GM19025 (cell line): ENCODE data around the gene PLA2G12A.

ENCODE experiments used
- ATAC-seq: cut with Tn5 transposase; IDR thresholded peaks from one replicate; pipeline ENCODE4 v1.9.1; 2021; ENCODE audit warnings: mild to moderate bottlenecking, low read depth, moderate library complexity; ENCODE audit not compliant: unreplicated experiment

PLA2G12A gene

GRCh38 chr4:109729117-109729717 lies 653 bp downstream of the PLA2G12A start:
- ATAC-seq = no peak

GRCh38 chr4:109728385-109728784 lies 1.5 kb downstream of the PLA2G12A start:
- no peak for ATAC-seq

GRCh38 chr4:109723110-109723509 lies 6.8 kb downstream of the PLA2G12A start:
- no peak for ATAC-seq

- no peak for ATAC-seq
These were observed 7.5 kb downstream of the PLA2G12A start for GRCh38 chr4:109722357-109722756.

GRCh38 chr4:109721033-109721432 lies 8.8 kb downstream of the PLA2G12A start:
- no peak for ATAC-seq

- ATAC-seq = no peak
These were observed 10.3 kb downstream of the PLA2G12A start for GRCh38 chr4:109719604-109720003.

- ATAC-seq = no peak
These were observed 11.1 kb downstream of the PLA2G12A start for GRCh38 chr4:109718759-109719158.

- ATAC-seq = no peak
These were observed 16.4 kb downstream of the PLA2G12A start for GRCh38 chr4:109713500-109713899.

GRCh38 chr4:109708990-109709389 lies 20.9 kb downstream of the PLA2G12A start:
- ATAC-seq = peak; percentile 70

- ATAC-seq = no peak
These were observed 21.4 kb downstream of the PLA2G12A start for GRCh38 chr4:109708435-109708834.

- no peak for ATAC-seq
These were observed 26.1 kb downstream of the PLA2G12A start for GRCh38 chr4:109703664-109704361.

GRCh38 chr4:109702950-109703663 lies 26.8 kb downstream of the PLA2G12A start, which contains the start of gene CASP6:
Gene CASP6, minus strand, starts transcription at chr4:109703445. Its CDS starts 50 bp downstream, at chr4:109703395.
- ATAC-seq = peak; percentile 72

GRCh38 chr4:109701566-109702410 lies 28.1 kb downstream of the PLA2G12A start:
- no peak for ATAC-seq

GRCh38 chr4:109699553-109700225 lies 30.2 kb downstream of the PLA2G12A start:
- ATAC-seq = no peak

- ATAC-seq = no peak
These were observed 31.2 kb downstream of the PLA2G12A start for GRCh38 chr4:109698656-109699055.

- ATAC-seq = no peak
These were observed 38.4 kb downstream of the PLA2G12A start for GRCh38 chr4:109691411-109691920.

- peak; percentile 88 for ATAC-seq
These were observed 39.0 kb downstream of the PLA2G12A start for GRCh38 chr4:109690690-109691410.

GRCh38 chr4:109684727-109685126 lies 45.1 kb downstream of the PLA2G12A start:
- ATAC-seq = no peak

GRCh38 chr4:109683621-109684253 lies 46.1 kb downstream of the PLA2G12A start:
- ATAC-seq = no peak
